Astrocyte (in vitro differentiated cells and primary cell): ENCODE measurements around the gene IGFN1.

ENCODE experiments used
- EZH2 ChIP-seq: IDR thresholded peaks from 2 replicates; pipeline ENCODE4 v1.6.1; 2012; ENCODE audit warnings: mild to moderate bottlenecking, low read length, inconsistent platforms; ENCODE audit not compliant: insufficient read depth
- TF ChIP-seq, protein P1 (sequence below): IDR thresholded peaks from 2 replicates; pipeline ENCODE4 v1.5.1; 2011; ENCODE audit warnings: low read depth, mild to moderate bottlenecking, inconsistent platforms, low read length, moderate library complexity; ENCODE audit not compliant: insufficient read depth

GRCh38 chr1:201274616-201275252 lies 84.1 kb downstream of the IGFN1 start:
- TF ChIP-seq, protein P1, sequence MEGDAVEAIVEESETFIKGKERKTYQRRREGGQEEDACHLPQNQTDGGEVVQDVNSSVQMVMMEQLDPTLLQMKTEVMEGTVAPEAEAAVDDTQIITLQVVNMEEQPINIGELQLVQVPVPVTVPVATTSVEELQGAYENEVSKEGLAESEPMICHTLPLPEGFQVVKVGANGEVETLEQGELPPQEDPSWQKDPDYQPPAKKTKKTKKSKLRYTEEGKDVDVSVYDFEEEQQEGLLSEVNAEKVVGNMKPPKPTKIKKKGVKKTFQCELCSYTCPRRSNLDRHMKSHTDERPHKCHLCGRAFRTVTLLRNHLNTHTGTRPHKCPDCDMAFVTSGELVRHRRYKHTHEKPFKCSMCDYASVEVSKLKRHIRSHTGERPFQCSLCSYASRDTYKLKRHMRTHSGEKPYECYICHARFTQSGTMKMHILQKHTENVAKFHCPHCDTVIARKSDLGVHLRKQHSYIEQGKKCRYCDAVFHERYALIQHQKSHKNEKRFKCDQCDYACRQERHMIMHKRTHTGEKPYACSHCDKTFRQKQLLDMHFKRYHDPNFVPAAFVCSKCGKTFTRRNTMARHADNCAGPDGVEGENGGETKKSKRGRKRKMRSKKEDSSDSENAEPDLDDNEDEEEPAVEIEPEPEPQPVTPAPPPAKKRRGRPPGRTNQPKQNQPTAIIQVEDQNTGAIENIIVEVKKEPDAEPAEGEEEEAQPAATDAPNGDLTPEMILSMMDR: no peak
- TF ChIP-seq EZH2: no peak
